Neural progenitor cell (in vitro differentiated cells): ENCODE results near the gene RTL3.

Experiments used
- EZH2 ChIP-seq: fragments of 200-600 bp; sonication (generic); IDR thresholded peaks from 2 replicates; pipeline ENCODE4 v1.6.1; 2017; ENCODE audit warnings: antibody characterized with exemption, mild to moderate bottlenecking, moderate library complexity
- EZH2phosphoT487 ChIP-seq: fragments of 200-600 bp; sonication (generic); IDR thresholded peaks from 2 replicates; pipeline ENCODE4 v1.6.1; 2017; ENCODE audit warnings: antibody characterized with exemption
- TF ChIP-seq, protein P1 (sequence below): fragments of 200-600 bp; sonication (generic); IDR thresholded peaks from 2 replicates; pipeline ENCODE4 v1.5.1; 2017; ENCODE audit warnings: antibody characterized with exemption, mild to moderate bottlenecking

DNA sequence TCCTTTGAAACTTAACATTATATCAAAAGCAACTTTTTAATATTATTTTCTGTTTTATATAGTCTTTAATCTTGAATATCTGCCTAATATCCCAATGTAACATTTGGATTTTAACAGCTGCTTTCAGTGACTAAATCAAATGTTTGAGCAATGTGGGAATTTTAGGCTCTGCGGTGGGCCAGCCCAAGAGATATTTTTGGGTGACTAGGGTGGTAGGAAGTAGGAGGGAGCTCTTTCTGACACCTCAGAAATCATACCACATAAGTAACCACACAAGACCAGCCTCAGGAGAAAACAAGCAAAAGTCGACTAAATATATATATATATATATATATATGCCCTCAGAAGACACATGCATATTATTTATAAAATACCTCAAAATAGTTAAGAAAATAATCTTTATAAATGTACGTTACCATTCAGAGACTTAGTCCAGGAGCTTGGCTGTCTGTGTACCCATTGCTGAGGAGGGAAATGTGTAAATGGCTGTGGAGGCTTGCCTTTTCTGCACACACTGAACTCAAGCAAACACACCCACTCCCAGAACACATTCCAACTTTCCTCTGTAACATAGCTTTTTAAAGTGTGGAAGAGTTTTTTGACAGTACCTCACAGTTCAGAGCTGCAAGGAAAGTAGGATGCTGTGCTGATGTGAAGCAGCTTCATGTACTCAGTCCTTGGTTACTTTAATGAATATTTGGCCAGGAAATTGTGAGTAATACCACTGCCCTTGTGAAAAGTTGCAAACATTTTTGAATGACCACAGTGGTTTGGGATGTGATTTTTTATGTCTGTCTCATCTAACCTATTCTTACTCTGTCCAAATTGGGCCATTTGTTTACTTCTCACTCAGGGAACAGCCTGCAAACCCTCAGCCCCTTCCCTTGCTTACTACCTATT lies at the start of gene RTL3:
- TF ChIP-seq, protein P1, sequence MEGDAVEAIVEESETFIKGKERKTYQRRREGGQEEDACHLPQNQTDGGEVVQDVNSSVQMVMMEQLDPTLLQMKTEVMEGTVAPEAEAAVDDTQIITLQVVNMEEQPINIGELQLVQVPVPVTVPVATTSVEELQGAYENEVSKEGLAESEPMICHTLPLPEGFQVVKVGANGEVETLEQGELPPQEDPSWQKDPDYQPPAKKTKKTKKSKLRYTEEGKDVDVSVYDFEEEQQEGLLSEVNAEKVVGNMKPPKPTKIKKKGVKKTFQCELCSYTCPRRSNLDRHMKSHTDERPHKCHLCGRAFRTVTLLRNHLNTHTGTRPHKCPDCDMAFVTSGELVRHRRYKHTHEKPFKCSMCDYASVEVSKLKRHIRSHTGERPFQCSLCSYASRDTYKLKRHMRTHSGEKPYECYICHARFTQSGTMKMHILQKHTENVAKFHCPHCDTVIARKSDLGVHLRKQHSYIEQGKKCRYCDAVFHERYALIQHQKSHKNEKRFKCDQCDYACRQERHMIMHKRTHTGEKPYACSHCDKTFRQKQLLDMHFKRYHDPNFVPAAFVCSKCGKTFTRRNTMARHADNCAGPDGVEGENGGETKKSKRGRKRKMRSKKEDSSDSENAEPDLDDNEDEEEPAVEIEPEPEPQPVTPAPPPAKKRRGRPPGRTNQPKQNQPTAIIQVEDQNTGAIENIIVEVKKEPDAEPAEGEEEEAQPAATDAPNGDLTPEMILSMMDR: no peak
- TF ChIP-seq EZH2phosphoT487 (no peak), EZH2 (no peak)
